A549 (cell line): ENCODE results near the gene ANKDD1A.

Experiments
- BCL3 ChIP-seq: fragments of >200 bp; sonication (Bioruptor Twin); formaldehyde crosslinking; IDR thresholded peaks from 3 replicates; pipeline ENCODE4 v1.6.1; 2016
- CTCF ChIP-seq: fragments of >200 bp; sonication (Bioruptor Twin); formaldehyde crosslinking; IDR thresholded peaks from 3 replicates; pipeline ENCODE4 v1.5.1; 2016
- HOXB13 ChIP-seq: fragments of 250-450 bp; sonication (Bioruptor Pico); IDR thresholded peaks from 2 replicates; pipeline ENCODE4 v1.5.0; 2020; ENCODE audit warnings: low read depth, mild to moderate bottlenecking, moderate library complexity
- KDM1A ChIP-seq: fragments of 200-600 bp; sonication (generic); IDR thresholded peaks from 2 replicates; pipeline ENCODE4 v1.6.1; 2016; ENCODE audit warnings: low read depth, mild to moderate bottlenecking
- PBX3 ChIP-seq: IDR thresholded peaks from 2 replicates; pipeline ENCODE4 v1.6.1; 2012
- POLR2A ChIP-seq: IDR thresholded peaks from 2 replicates; pipeline ENCODE4 v1.6.1; 2012; ENCODE audit warnings: mild to moderate bottlenecking, low read length
- POLR2AphosphoS2 ChIP-seq: conservative IDR thresholded peaks from 2 replicates; pipeline ENCODE4 v1.6.1; 2012; ENCODE audit warnings: low read length, improper control_type of control experiment, inconsistent platforms
- RAD21 ChIP-seq, 2 experiments: fragments of >200 bp in 1 of 2; sonication (Bioruptor Twin) in 1 of 2; formaldehyde crosslinking in 1 of 2; IDR thresholded peaks in 1 of 2; conservative IDR thresholded peaks in 1 of 2; 2 replicates in 1 of 2; 3 replicates in 1 of 2; pipeline ENCODE4 v1.6.1; 2012 to 2018; ENCODE audit warnings: inconsistent platforms in 1 of 2
- REST ChIP-seq: fragments of 200-600 bp; sonication (generic); IDR thresholded peaks from 2 replicates; pipeline ENCODE4 v1.6.1; 2016; ENCODE audit warnings: antibody characterized with exemption, mild to moderate bottlenecking, moderate library complexity
- RNF2 ChIP-seq: fragments of 200-600 bp; sonication (generic); IDR thresholded peaks from 2 replicates; pipeline ENCODE4 v1.6.1; 2016; ENCODE audit warnings: low read depth, mild to moderate bottlenecking, antibody characterized with exemption, moderate library complexity, borderline replicate concordance
- TP53 ChIP-seq: fragments of 250-450 bp; sonication (Bioruptor Pico); IDR thresholded peaks from 2 replicates; pipeline ENCODE4 v1.5.0; 2021; ENCODE audit warnings: mild to moderate bottlenecking, moderate library complexity
- USF2 ChIP-seq: fragments of 450-650 bp; IDR thresholded peaks from 2 replicates; pipeline ENCODE4 v1.6.1; 2014; ENCODE audit warnings: antibody characterized with exemption
- TF ChIP-seq, protein P1 (sequence below): IDR thresholded peaks from 2 replicates; pipeline ENCODE4 v1.6.1; 2012

GRCh38 chr15:64990168-64990470 is 78.4 kb downstream of the ANKDD1A start:
- no peak for TF ChIP-seq POLR2AphosphoS2
- TF ChIP-seq, protein P1, sequence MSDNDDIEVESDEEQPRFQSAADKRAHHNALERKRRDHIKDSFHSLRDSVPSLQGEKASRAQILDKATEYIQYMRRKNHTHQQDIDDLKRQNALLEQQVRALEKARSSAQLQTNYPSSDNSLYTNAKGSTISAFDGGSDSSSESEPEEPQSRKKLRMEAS = no peak
- no peak for TF ChIP-seq HOXB13
- no peak for TF ChIP-seq CTCF
- TF ChIP-seq POLR2A = no peak
- no peak for TF ChIP-seq RAD21 (conservative IDR thresholded peaks at IDR 0.05 in 1 of 2, IDR thresholded peaks at IDR 0.05 in 1 of 2)
- no peak for TF ChIP-seq TP53 (CRISPR knock-in tag)
- TF ChIP-seq USF2 = no peak
- no peak for TF ChIP-seq REST
- TF ChIP-seq BCL3 = no peak; the same call in 2 of the 3 replicates
- no peak for TF ChIP-seq RNF2
- no peak for TF ChIP-seq PBX3
- no peak for TF ChIP-seq KDM1A
